RWPE2 (cell line): ENCODE measurements around the gene RAD51D.

ENCODE experiments used
- ATAC-seq: fragments of 200-7000 bp; cut with Tn5 transposase; 3 replicates; pipeline ENCODE4 v1.9.1; 2021; ENCODE audit warnings: low read depth
- DNase-seq: peaks from one replicate; pipeline ENCODE4 v3.0.0-alpha.2; 2020; ENCODE audit warnings: low spot score
- H3K27ac ChIP-seq: fragments of 450-650 bp; 2 replicates; pipeline ENCODE4 v1.5.1; 2017; ENCODE audit warnings: mild to moderate bottlenecking; ENCODE audit not compliant: poor library complexity, severe bottlenecking
- H3K27me3 ChIP-seq: fragments of 250-450 bp; sonication (Bioruptor Pico); 2 replicates; pipeline ENCODE4 v1.5.1; 2021; ENCODE audit warnings: mild to moderate bottlenecking, moderate library complexity; ENCODE audit not compliant: insufficient read depth, poor library complexity, severe bottlenecking
- H3K36me3 ChIP-seq: fragments of 250-450 bp; sonication (Bioruptor Pico); 2 replicates; pipeline ENCODE4 v1.5.1; 2020; ENCODE audit warnings: low read depth, mild to moderate bottlenecking, moderate library complexity
- H3K4me1 ChIP-seq: fragments of 250-450 bp; sonication (Bioruptor Pico); 2 replicates; pipeline ENCODE4 v1.5.1; 2021; ENCODE audit warnings: mild to moderate bottlenecking, moderate library complexity; ENCODE audit not compliant: insufficient read depth, poor library complexity, severe bottlenecking
- H3K4me3 ChIP-seq: fragments of 250-450 bp; sonication (Bioruptor Pico); 2 replicates; pipeline ENCODE4 v1.5.1; 2021; ENCODE audit warnings: mild to moderate bottlenecking, moderate library complexity; ENCODE audit not compliant: severe bottlenecking
- H3K9me3 ChIP-seq: fragments of 250-450 bp; sonication (Bioruptor Pico); 2 replicates; pipeline ENCODE4 v1.5.1; 2021; ENCODE audit warnings: mild to moderate bottlenecking, moderate library complexity; ENCODE audit not compliant: severe bottlenecking
- CTCF ChIP-seq: fragments of 450-650 bp; IDR thresholded peaks from one replicate; pipeline ENCODE4 v1.5.1; 2017; ENCODE audit warnings: mild to moderate bottlenecking, moderate library complexity; ENCODE audit not compliant: poor library complexity, severe bottlenecking

RAD51D gene

GRCh38 chr17:35064516-35065215, 55.0 kb downstream of the RAD51D start:
- Histone ChIP-seq H3K9me3 (no peaks in the 10 kb centered on the region), H3K4me1 (peaks cover 19% of the 10 kb centered on the region), H3K27me3 (no peaks in the 10 kb centered on the region), H3K27ac (peak overlapping the region; percentile 90), H3K4me3 (no peak overlapping the region), H3K36me3 (peaks cover 25% of the 10 kb centered on the region)
- DNase-seq (no peak), ATAC-seq (no peak)
- TF ChIP-seq CTCF, result no peak

- ATAC-seq, result peak; percentile 99
- peak; percentile 93 for DNase-seq
- Histone ChIP-seq H3K27ac (peak within 1 kb of the TSS; percentile 90), H3K4me1 (peaks cover 19% of the 10 kb centered on the region), H3K27me3 (no peaks in the 10 kb centered on the region), H3K9me3 (no peaks in the 10 kb centered on the region), H3K36me3 (peaks cover 25% of the 10 kb centered on the region), H3K4me3 (no peak within 1 kb of the TSS)
- peak; percentile 28 for TF ChIP-seq CTCF
Observed at GRCh38 chr17:35063514-35064223, 56.0 kb downstream of the RAD51D start, which contains the start of gene RFFL. TSS of gene RFFL (minus strand) at chr17:35063707. CDS start at chr17:35026553, 37,154 bp downstream.

- DNase-seq (no peak), ATAC-seq (no peak)
- Histone ChIP-seq H3K27ac (peak overlapping the region; percentile 90), H3K4me1 (peaks cover 30% of the 10 kb centered on the region), H3K27me3 (no peaks in the 10 kb centered on the region), H3K9me3 (no peaks in the 10 kb centered on the region), H3K4me3 (no peak overlapping the region), H3K36me3 (peaks cover 25% of the 10 kb centered on the region)
- no peak for TF ChIP-seq CTCF
Observed at GRCh38 chr17:35062308-35062707, 57.4 kb downstream of the RAD51D start.

GRCh38 chr17:35057332-35057915, 62.2 kb downstream of the RAD51D start:
- Histone ChIP-seq H3K4me1 (peaks cover 12% of the 10 kb centered on the region), H3K36me3 (peaks cover 14% of the 10 kb centered on the region), H3K27me3 (no peaks in the 10 kb centered on the region), H3K27ac (no peak overlapping the region), H3K9me3 (no peaks in the 10 kb centered on the region), H3K4me3 (no peak overlapping the region)
- DNase-seq (no peak), ATAC-seq (no peak)
- TF ChIP-seq CTCF, result no peak
